Activated CD4-positive, alpha-beta memory T cell treated with anti-CD3 and anti-CD28 coated beads for 36 hours (primary cell): ENCODE measurements around the gene TSPAN7. TPM values are rescaled to one million over a fixed set of nuclear protein-coding genes. Genes with fewer than 3 reads are reported as not detected.
A peak's percentile ranks its signal among the peaks of the same experiment; 100 is the strongest.

Source experiments
- CTCF ChIA-PET: fragments of 350-600 bp; sonication (Branson Sonifier 250); formaldehyde crosslinking; loops from one replicate; lab custom pipeline; 2021; ENCODE audit warnings: antibody characterized with exemption, inconsistent platforms; lab: Charles Lee
- POLR2A ChIA-PET: fragments of 350-600 bp; sonication (Branson Sonifier 250); formaldehyde crosslinking; loops from one replicate; lab custom pipeline; 2021; ENCODE audit warnings: antibody characterized with exemption; lab: Charles Lee
- DNase-seq: peaks from one replicate; pipeline ENCODE4 v3.0.0-alpha.2; 2020
- H3K27ac Mint-ChIP-seq: one replicate; pipeline ENCODE4 v1.8.0; 2021; ENCODE audit warnings: mixed read lengths
- H3K27me3 Mint-ChIP-seq: one replicate; pipeline ENCODE4 v1.8.0; 2021; ENCODE audit warnings: mixed read lengths
- H3K36me3 Mint-ChIP-seq: one replicate; pipeline ENCODE4 v1.8.0; 2021; ENCODE audit warnings: mixed read lengths
- H3K4me1 Mint-ChIP-seq: one replicate; pipeline ENCODE4 v1.8.0; 2021; ENCODE audit warnings: low read depth, mixed read lengths
- H3K4me3 Mint-ChIP-seq: one replicate; pipeline ENCODE4 v1.8.0; 2021; ENCODE audit warnings: mild to moderate bottlenecking, mixed read lengths
- H3K9me3 Mint-ChIP-seq: one replicate; pipeline ENCODE4 v1.8.0; 2021; ENCODE audit warnings: mixed read lengths
- intact Hi-C: fragments of 100-400 bp; cut with micrococcal nuclease; formaldehyde crosslinking; loops from one replicate; pipeline ENCODE4 v1.15.1; 2023
- total RNA-seq, 2 experiments: library from RNA; stranded (reverse); gene quantifications; one replicate each; pipeline ENCODE4 v1.2.3, GENCODE V29; 2021

The TSPAN7 gene
- total RNA-seq, 2 experiments from 2014 or later, result 0.69 to 0.73 TPM

GRCh38 chrX:38599796-38600755 lies 38.7 kb downstream of the TSPAN7 start:
- Mint-ChIP-seq H3K36me3 (no peaks in the 10 kb centered on the region), H3K4me3 (no peak overlapping the region), H3K4me1 (no peaks in the 10 kb centered on the region), H3K9me3 (no peaks in the 10 kb centered on the region), H3K27ac (no peak overlapping the region), H3K27me3 (peaks cover 11% of the 10 kb centered on the region)
- CTCF ChIA-PET, result no interaction called here
- DNase-seq, result no peak
- intact Hi-C loops, result no loop called here
- POLR2A ChIA-PET, result no interaction called here

- Mint-ChIP-seq H3K9me3 (no peaks in the 10 kb centered on the region), H3K27ac (no peak overlapping the region), H3K27me3 (peaks cover 14% of the 10 kb centered on the region), H3K4me3 (no peak overlapping the region), H3K4me1 (no peaks in the 10 kb centered on the region), H3K36me3 (no peaks in the 10 kb centered on the region)
- ChIA-PET CTCF (no interaction called here), POLR2A (no interaction called here)
- DNase-seq, result no peak
- intact Hi-C loops, result no loop called here
Measured at GRCh38 chrX:38601866-38602265, 40.5 kb downstream of the TSPAN7 start.

GRCh38 chrX:38606821-38607220 lies 45.5 kb downstream of the TSPAN7 start:
- Mint-ChIP-seq H3K27ac (no peak overlapping the region), H3K4me1 (no peaks in the 10 kb centered on the region), H3K36me3 (no peaks in the 10 kb centered on the region), H3K4me3 (no peak overlapping the region), H3K9me3 (no peaks in the 10 kb centered on the region), H3K27me3 (peaks cover 8% of the 10 kb centered on the region)
- no peak for DNase-seq
- intact Hi-C loops, result no loop called here
- ChIA-PET CTCF (no interaction called here), POLR2A (no interaction called here)

GRCh38 chrX:38607976-38608375 lies 46.6 kb downstream of the TSPAN7 start:
- CTCF ChIA-PET, result no interaction called here
- Mint-ChIP-seq H3K36me3 (no peaks in the 10 kb centered on the region), H3K27ac (no peak overlapping the region), H3K9me3 (no peaks in the 10 kb centered on the region), H3K4me3 (no peak overlapping the region), H3K27me3 (peaks cover 5% of the 10 kb centered on the region), H3K4me1 (no peaks in the 10 kb centered on the region)
- no peak for DNase-seq
- POLR2A ChIA-PET, result no interaction called here
- intact Hi-C loops, result no loop called here

- intact Hi-C loops, result no loop called here
- Mint-ChIP-seq H3K27me3 (peaks cover 6% of the 10 kb centered on the region), H3K36me3 (no peaks in the 10 kb centered on the region), H3K9me3 (no peaks in the 10 kb centered on the region), H3K4me3 (no peak overlapping the region), H3K4me1 (no peaks in the 10 kb centered on the region), H3K27ac (no peak overlapping the region)
- ChIA-PET CTCF (interaction anchor here (1.0 kb wide), 1 partner anchor 18 kb away, joined by 3 read pairs; no protein-coding TSS in a partner anchor), POLR2A (no interaction called here)
- DNase-seq, result no peak
Measured at GRCh38 chrX:38610849-38611248, 49.5 kb downstream of the TSPAN7 start.

- CTCF ChIA-PET, result no interaction called here
- no peak for DNase-seq
- H3K4me3 Mint-ChIP-seq, result no peak overlapping the region
- POLR2A ChIA-PET, result no interaction called here
- H3K36me3 Mint-ChIP-seq, result no peaks in the 10 kb centered on the region
- no peak overlapping the region for H3K27ac Mint-ChIP-seq
- no peaks in the 10 kb centered on the region for H3K9me3 Mint-ChIP-seq
- no peaks in the 10 kb centered on the region for H3K4me1 Mint-ChIP-seq
- intact Hi-C loops, result no loop called here
- peaks cover 2% of the 10 kb centered on the region for H3K27me3 Mint-ChIP-seq
Measured at GRCh38 chrX:38612281-38612680, 50.9 kb downstream of the TSPAN7 start.

- Mint-ChIP-seq H3K27me3 (peaks cover 5% of the 10 kb centered on the region), H3K4me3 (no peak overlapping the region), H3K9me3 (no peaks in the 10 kb centered on the region), H3K27ac (no peak overlapping the region), H3K4me1 (no peaks in the 10 kb centered on the region), H3K36me3 (no peaks in the 10 kb centered on the region)
- DNase-seq, result no peak
- POLR2A ChIA-PET, result no interaction called here
- CTCF ChIA-PET, result no interaction called here
- intact Hi-C loops, result no loop called here
Measured at GRCh38 chrX:38614485-38614884, 53.1 kb downstream of the TSPAN7 start.

- CTCF ChIA-PET, result no interaction called here
Measured at GRCh38 chrX:38616904-38617303, 55.6 kb downstream of the TSPAN7 start.

GRCh38 chrX:38618180-38618579 lies 56.8 kb downstream of the TSPAN7 start:
- no peak for DNase-seq
- Mint-ChIP-seq H3K36me3 (no peaks in the 10 kb centered on the region), H3K4me1 (no peaks in the 10 kb centered on the region), H3K9me3 (no peaks in the 10 kb centered on the region), H3K4me3 (no peak overlapping the region), H3K27ac (no peak overlapping the region), H3K27me3 (peaks cover 7% of the 10 kb centered on the region)
- ChIA-PET CTCF (no interaction called here), POLR2A (no interaction called here)
- intact Hi-C loops, result no loop called here

More at GRCh38 chrX:38616904-38617303, 55.6 kb downstream of the TSPAN7 start:
- no peaks in the 10 kb centered on the region for H3K9me3 Mint-ChIP-seq
- H3K4me1 Mint-ChIP-seq, result no peaks in the 10 kb centered on the region
- no peak overlapping the region for H3K27ac Mint-ChIP-seq
- peaks cover 7% of the 10 kb centered on the region for H3K27me3 Mint-ChIP-seq
- POLR2A ChIA-PET, result no interaction called here
- H3K4me3 Mint-ChIP-seq, result no peak overlapping the region
- no peaks in the 10 kb centered on the region for H3K36me3 Mint-ChIP-seq
- DNase-seq, result no peak
- intact Hi-C loops, result no loop called here

GRCh38 chrX:38620623-38621022 lies 59.3 kb downstream of the TSPAN7 start:
- Mint-ChIP-seq H3K4me3 (no peak overlapping the region), H3K36me3 (no peaks in the 10 kb centered on the region), H3K27me3 (peaks cover 5% of the 10 kb centered on the region), H3K9me3 (no peaks in the 10 kb centered on the region), H3K27ac (no peak overlapping the region), H3K4me1 (no peaks in the 10 kb centered on the region)
- intact Hi-C loops, result no loop called here
- ChIA-PET POLR2A (no interaction called here), CTCF (no interaction called here)
- no peak for DNase-seq

GRCh38 chrX:38626296-38626695 lies 65.0 kb downstream of the TSPAN7 start:
- Mint-ChIP-seq H3K9me3 (no peaks in the 10 kb centered on the region), H3K4me1 (no peaks in the 10 kb centered on the region), H3K4me3 (no peak overlapping the region), H3K36me3 (no peaks in the 10 kb centered on the region), H3K27ac (no peak overlapping the region), H3K27me3 (peaks cover 1% of the 10 kb centered on the region)
- CTCF ChIA-PET, result interaction anchor here (0.5 kb wide), 1 partner anchor 20 kb away, joined by 3 read pairs; no protein-coding TSS in a partner anchor
- DNase-seq, result no peak
- intact Hi-C loops, result no loop called here
- POLR2A ChIA-PET, result no interaction called here

- intact Hi-C loops, result no loop called here
- H3K27me3 Mint-ChIP-seq, result no peaks in the 10 kb centered on the region
- H3K4me1 Mint-ChIP-seq, result peaks cover 2% of the 10 kb centered on the region
- H3K27ac Mint-ChIP-seq, result no peak overlapping the region
- ChIA-PET POLR2A (no interaction called here), CTCF (interaction anchor here (1.0 to 1.2 kb wide), 3 partner anchors 26 to 140 kb away, joined by 3 read pairs; no protein-coding TSS in a partner anchor)
- no peaks in the 10 kb centered on the region for H3K36me3 Mint-ChIP-seq
- no peaks in the 10 kb centered on the region for H3K9me3 Mint-ChIP-seq
- DNase-seq, result peak; percentile 16
- H3K4me3 Mint-ChIP-seq, result no peak overlapping the region
Measured at GRCh38 chrX:38627683-38628082, 66.3 kb downstream of the TSPAN7 start.
